GM12875 (cell line): Measurements from ENCODE around the gene FGF21.

ENCODE experiments used
- H3K4me3 ChIP-seq: one replicate; pipeline ENCODE4 v1.5.1; 2011; ENCODE audit warnings: low read depth, low read length, control low read depth
- TF ChIP-seq, protein P1 (sequence below): IDR thresholded peaks from 2 replicates; pipeline ENCODE4 v1.5.1; 2011; ENCODE audit warnings: low read depth, mild to moderate bottlenecking, control low read depth, inconsistent platforms, low read length, moderate library complexity, borderline replicate concordance; ENCODE audit not compliant: insufficient read depth

FGF21 gene

DNA sequence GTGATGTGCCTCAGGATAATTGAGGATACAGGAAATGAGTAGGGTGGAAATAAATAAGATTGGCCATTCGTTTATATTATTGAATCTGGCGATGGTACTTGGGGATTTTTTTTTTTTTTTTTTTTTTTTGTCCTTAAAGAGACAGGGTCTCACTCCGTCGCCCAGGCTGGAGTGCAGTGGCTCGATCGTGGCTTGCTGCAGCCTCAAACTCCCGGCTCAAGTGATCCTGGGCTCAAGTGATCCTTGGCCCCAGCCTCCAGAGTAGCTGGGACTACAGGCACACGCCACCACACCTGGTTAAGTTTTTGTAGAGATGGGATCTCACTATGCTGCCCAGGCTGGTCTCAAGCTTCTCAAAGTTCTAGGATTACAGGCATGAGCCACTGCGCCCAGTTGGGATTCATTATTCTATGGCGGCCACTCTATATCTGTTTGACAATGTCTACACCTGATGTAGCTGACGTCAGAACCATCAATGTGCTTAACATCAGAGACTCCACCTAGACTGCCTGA lies 33.1 kb upstream of the FGF21 start:
- no peak overlapping the region for H3K4me3 ChIP-seq
- TF ChIP-seq, protein P1, sequence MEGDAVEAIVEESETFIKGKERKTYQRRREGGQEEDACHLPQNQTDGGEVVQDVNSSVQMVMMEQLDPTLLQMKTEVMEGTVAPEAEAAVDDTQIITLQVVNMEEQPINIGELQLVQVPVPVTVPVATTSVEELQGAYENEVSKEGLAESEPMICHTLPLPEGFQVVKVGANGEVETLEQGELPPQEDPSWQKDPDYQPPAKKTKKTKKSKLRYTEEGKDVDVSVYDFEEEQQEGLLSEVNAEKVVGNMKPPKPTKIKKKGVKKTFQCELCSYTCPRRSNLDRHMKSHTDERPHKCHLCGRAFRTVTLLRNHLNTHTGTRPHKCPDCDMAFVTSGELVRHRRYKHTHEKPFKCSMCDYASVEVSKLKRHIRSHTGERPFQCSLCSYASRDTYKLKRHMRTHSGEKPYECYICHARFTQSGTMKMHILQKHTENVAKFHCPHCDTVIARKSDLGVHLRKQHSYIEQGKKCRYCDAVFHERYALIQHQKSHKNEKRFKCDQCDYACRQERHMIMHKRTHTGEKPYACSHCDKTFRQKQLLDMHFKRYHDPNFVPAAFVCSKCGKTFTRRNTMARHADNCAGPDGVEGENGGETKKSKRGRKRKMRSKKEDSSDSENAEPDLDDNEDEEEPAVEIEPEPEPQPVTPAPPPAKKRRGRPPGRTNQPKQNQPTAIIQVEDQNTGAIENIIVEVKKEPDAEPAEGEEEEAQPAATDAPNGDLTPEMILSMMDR = no peak

GRCh38 chr19:48724796-48725753 lies 30.2 kb upstream of the FGF21 start:
- TF ChIP-seq, protein P1 = no peak
- no peak overlapping the region for H3K4me3 ChIP-seq

GRCh38 chr19:48726556-48726955 lies 28.8 kb upstream of the FGF21 start:
- TF ChIP-seq, protein P1 = no peak
- no peak overlapping the region for H3K4me3 ChIP-seq

GRCh38 chr19:48728911-48729664 lies 26.2 kb upstream of the FGF21 start:
- H3K4me3 ChIP-seq = no peak overlapping the region
- TF ChIP-seq, protein P1 = no peak

- H3K4me3 ChIP-seq = no peak overlapping the region
- TF ChIP-seq, protein P1 = no peak
Observed at GRCh38 chr19:48731452-48731851, 23.9 kb upstream of the FGF21 start.

DNA sequence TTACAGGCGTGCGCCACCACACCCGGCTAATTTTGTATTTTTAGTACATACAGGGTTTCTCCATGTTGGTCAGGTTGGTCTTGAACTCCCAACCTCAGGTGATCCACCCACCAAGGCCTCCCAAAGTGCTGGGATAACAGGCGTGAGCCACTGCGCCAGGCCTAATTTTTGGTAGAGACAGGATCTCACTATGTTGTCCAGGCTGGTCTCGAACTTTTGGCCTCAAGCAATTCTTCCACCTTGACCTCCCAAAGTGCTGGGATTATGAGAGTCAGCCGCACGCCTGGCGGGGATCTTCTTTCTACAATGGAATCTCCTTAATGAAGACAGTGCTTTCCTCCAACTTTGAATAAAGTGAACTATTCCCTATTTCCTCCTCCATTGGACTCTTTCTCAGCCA lies 20.7 kb upstream of the FGF21 start:
- no peak overlapping the region for H3K4me3 ChIP-seq
- TF ChIP-seq, protein P1 = no peak
